ENCODE data around the gene KRTAP20-4.

Gene KRTAP20-4

GRCh38 chr21:30652891-30653290, 32.5 kb downstream of the KRTAP20-4 start:
- no peak for DNase-seq (ENCODE audit: low spot score)

DNA sequence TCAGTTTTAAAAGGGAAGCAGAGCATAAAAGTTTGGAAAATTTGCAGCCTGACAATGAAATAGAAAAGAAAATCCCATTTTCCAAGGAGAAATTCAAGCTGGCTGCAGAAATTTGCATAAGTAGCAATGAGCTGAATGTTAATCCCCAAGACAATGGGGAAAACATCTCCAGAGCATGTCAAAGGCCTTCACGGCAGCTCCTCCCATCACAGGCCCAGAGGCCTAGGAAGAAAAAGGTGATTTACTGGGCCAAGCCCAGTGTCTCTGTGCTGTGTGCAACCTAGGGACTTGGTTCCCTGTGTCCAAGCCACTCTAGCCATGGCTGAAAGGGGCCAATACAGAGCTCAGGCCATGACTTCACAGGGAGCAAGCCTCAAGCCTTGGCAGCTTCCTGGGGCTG, 48.3 kb downstream of the KRTAP20-4 start:
- DNase-seq (ENCODE audit: low spot score): no peak

Measured in CD4-positive, alpha-beta T cell treated with Interleukin-15 for 4 hours (primary cell).